HG02884 (cell line): Measurements from ENCODE around the gene SRPX2.

Experiments
- ATAC-seq: cut with Tn5 transposase; IDR thresholded peaks from one replicate; pipeline ENCODE4 v1.9.1; 2021; ENCODE audit warnings: mild to moderate bottlenecking, moderate library complexity; ENCODE audit not compliant: unreplicated experiment

The SRPX2 gene, protein sequence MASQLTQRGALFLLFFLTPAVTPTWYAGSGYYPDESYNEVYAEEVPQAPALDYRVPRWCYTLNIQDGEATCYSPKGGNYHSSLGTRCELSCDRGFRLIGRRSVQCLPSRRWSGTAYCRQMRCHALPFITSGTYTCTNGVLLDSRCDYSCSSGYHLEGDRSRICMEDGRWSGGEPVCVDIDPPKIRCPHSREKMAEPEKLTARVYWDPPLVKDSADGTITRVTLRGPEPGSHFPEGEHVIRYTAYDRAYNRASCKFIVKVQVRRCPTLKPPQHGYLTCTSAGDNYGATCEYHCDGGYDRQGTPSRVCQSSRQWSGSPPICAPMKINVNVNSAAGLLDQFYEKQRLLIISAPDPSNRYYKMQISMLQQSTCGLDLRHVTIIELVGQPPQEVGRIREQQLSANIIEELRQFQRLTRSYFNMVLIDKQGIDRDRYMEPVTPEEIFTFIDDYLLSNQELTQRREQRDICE

DNA sequence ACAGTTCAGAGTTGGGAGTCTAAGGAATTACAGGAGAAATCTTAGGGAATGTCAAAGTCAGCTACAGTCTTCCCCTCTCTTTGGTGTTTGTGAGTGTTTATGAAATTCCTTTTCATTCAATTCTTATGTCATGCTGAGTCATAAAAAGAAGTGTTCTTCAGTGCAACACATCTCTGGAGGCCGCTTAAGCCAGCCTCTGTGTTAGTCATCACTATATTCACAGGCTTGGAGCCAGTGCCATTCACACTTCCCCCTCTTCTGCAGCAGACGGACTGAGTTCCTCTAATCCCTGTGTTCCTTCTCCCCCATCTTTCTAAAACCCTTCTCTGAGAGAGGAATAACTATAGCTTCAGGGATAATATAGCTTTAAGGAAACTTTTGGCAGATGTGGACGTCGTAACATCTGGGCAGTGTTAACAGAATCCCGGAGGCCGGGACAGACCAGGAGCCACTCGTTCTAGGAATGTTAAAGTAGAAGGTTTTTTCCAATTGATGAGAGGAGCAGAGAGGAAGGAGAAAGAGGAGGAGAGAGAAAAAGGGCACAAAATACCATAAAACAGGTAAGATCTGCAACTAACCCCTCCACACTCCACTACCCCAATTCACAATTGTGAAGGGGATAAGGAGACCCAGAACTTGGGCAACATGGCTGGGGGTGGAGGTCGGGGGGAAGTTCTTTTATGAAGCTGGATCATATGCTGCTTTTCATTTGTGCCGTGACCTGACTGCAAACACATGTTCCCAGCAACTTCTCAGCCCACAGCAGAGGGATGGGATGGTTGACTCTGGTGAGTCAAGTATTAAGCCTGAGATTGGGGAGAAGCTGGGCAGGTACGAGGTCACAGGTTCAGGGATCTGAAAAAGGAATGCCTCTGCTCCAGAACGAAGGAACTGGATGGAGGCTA lies at the start of gene SRPX2:
Gene SRPX2 (plus strand): TSS at position 244 of the 905 bp plus-strand sequence. CDS start 2,124 bp downstream, outside the sequence.
- peak; percentile 68 for ATAC-seq

- ATAC-seq = no peak
These were observed 47.4 kb upstream of the SRPX2 start for GRCh38 chrX:100596601-100597000.

GRCh38 chrX:100599456-100599855 lies 44.5 kb upstream of the SRPX2 start:
- ATAC-seq = no peak

DNA sequence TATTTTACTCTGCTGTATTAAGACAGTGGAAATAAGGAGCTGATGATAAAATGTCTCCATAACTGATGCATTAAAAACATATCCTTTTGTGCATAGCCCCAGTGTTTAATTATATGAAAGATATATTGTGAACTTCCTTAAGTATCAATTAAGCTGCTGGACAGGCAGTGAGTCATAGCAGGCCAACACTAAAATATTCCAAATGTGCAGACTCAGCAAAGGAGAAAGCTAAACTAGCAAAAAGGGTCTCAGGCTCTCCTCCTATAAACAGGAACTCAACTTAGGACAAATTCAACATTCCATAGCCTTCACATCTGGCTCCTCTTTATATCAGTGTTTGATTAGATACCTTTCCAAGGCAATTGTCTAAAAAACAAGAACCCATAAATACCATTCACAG lies 43.7 kb upstream of the SRPX2 start:
- ATAC-seq = no peak

DNA sequence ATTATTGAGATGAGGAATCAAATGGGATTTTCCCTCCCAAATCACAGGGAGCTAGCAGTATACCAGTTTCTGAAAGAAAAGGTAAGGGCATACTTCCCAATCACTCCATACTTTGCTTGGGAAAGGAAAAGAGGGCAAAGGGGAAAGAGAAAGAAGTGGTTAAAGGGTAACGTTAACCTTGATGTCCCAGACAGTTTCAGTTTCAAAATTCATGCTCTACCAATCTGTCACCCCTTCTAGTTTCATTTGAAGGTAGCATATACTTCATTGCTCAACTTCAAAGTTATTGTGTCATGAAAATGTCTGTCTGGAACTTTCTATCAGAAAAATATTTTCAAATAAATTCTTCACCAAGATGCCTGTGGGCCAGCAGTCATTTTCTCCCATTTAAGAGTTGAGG lies 43.2 kb upstream of the SRPX2 start:
- ATAC-seq = no peak

DNA sequence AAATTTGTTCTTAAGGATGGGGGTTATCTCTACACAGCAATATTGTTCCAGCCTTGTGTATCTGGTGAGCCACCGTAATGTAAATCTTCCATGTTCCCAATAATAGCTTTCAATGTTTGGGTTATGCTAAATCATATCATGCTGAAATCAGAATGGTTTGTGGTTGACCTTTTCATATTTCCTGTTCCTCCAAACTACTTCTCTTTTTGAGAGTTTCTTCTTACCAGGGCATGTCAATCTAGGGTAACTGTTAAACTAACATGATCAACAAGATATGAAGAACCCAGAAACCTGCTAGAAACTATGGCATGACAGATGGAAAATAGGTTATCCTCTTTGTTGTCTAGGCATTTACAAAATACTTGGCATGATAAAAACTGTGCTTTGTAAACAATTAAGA lies 37.2 kb upstream of the SRPX2 start:
- ATAC-seq = no peak

- no peak for ATAC-seq
These were observed 34.4 kb upstream of the SRPX2 start for GRCh38 chrX:100609591-100609990.

- no peak for ATAC-seq
These were observed 32.0 kb upstream of the SRPX2 start for GRCh38 chrX:100611951-100612350.

GRCh38 chrX:100615005-100615404 lies 29.0 kb upstream of the SRPX2 start:
- ATAC-seq = peak; percentile 100

- ATAC-seq = no peak
These were observed 21.0 kb upstream of the SRPX2 start for GRCh38 chrX:100623001-100623400.

DNA sequence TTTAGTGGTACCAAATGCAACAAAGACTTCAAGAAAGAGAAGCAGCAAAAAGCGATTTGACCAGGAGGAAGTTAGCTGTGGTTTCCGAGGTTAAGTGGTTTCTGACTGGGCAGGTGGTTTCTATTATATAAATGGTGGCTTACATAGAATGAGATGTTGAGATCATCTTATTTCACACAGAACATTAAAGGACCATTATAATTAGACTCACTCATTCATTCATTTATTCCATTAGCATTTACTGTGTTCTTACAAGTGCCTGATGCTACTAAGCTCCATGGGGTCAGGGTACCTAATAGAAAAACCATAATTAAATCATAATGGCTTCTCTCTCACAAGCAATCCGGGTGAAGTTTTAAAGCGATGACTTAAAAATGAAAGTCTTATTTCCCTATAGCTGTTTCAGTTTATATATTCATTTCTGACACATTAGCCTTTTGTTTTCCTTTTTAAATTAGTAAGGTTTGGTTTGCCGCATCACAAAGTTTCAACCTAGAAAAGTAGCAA lies 18.0 kb upstream of the SRPX2 start:
- ATAC-seq = peak; percentile 94

DNA sequence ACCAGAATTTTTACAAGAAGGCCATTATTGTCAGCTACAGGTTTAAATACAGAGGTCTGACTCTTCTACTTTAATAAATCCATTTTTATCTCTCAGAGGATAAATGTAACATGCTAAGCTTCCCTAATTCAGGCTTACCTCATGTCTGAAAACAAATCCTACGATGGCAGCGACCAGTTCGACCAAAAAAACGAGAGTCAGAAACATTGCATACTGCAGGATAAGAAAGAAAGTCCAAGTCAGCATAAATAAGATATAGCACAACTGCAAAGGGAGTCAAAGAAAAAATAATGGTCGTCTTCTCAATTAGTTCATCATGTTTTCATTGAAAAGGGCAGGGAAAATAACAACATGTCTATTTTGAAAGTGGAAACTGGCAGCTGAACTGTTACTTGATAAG lies 9.0 kb upstream of the SRPX2 start:
- ATAC-seq = no peak

DNA sequence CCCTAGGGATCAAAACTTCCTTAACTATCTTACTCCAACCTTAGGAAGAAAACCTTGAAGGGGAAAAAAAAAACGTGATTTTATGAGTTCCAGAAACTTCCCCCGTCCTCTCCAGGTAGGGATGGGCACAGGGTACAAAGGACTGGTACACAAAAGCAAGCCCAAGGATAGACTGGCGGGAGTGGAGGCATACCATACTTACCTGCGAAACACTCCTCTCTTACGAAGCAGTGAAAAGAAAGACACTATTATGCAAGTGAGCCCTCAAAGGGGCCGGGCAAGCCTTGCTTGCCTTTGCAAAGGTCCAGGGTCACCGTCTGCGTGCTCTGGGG lies 8.0 kb upstream of the SRPX2 start:
- no peak for ATAC-seq

- ATAC-seq = peak; percentile 98
These were observed 7.5 kb upstream of the SRPX2 start, which contains the start of gene TSPAN6 for GRCh38 chrX:100636321-100636991. TSPAN6 (minus strand) TSS chrX:100636806; CDS start chrX:100636694, 112 bp downstream.

DNA sequence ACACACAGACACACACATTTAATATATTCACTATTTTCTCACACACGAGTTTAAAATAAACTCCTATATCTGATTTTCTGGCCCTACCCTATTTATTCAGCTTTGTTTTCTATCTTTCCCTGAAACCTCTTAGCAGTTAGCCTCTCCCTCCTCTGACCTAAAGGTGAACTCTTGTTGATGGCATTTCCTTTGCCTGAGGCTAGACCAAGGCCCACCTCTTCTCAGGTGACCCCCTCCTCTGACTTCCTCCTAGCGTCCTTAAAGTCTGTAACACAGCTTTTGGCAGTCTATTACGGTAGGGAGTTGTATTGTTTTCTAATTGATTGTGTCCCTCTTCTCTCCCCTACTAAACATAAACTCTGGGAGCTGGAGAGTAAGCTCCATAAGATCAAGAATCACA lies 1.7 kb upstream of the SRPX2 start:
- ATAC-seq = no peak

DNA sequence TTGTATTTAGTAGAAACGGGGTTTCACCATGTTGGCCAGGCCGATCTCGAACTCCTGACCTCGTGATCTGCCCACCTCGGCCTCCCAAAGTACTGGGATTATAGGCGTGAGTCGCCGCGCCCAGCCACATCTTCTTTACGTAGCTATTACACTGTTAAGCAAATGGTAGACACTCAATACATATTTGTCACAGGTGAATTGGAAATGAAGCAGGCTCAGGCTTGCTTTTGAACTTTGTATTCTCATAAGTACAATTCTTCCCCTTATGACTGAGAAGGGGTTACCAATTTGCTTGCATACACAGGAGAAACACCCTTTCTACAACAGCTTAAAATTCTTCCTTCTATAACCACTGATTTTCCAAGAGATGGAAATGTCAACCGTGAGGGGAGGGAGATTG lies 787 bp upstream of the SRPX2 start:
- no peak for ATAC-seq

DNA sequence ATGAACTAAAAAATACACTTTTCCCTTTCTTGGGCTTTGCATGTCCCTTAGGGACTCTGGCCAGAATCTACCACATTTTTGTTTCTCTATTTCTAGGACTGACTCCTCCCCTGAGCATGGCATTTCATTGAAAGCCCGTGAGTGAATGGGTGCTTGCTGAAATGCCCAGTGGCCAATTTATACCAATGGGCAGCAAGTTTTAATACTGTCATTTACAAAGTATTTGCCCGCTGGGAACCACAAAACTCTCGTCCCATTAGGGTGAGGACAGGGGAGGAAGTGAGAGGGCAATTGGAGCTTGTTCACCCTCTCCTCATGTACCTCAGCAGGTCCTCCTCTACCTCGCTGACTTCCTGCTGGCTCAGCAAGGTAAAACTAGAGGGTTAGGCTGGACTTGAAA lies 1.1 kb downstream of the SRPX2 start:
- no peak for ATAC-seq

- no peak for ATAC-seq
These were observed 3.1 kb downstream of the SRPX2 start for GRCh38 chrX:100647095-100647494.

DNA sequence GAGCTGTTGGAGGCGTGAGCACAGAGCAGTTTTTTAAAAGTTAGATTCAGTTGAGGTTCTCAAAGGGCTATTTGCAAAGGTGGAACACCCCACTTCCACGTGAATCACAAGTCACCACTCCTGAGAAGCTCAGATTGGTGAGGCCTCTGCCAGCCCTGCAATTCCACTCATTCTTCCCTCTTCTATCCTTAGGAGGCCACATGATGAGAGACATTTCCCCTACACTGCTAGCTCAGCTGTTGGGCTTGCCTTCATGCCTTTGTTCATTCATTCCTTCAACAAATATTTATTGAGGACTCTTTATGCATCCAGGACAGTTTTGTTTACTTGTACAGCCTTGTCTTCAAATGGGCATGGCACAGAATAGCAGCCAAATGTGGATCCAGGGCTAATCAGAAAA lies 3.7 kb downstream of the SRPX2 start:
- no peak for ATAC-seq

GRCh38 chrX:100648458-100649417 lies 4.7 kb downstream of the SRPX2 start:
- ATAC-seq = no peak
